ENCODE data around the gene DGKZ. TPM values are rescaled to one million over a fixed set of nuclear protein-coding genes. Genes with fewer than 3 reads are reported as not detected.

Gene DGKZ
- total RNA-seq, 1 experiment from 2014 or later = 57.9 TPM

DNA sequence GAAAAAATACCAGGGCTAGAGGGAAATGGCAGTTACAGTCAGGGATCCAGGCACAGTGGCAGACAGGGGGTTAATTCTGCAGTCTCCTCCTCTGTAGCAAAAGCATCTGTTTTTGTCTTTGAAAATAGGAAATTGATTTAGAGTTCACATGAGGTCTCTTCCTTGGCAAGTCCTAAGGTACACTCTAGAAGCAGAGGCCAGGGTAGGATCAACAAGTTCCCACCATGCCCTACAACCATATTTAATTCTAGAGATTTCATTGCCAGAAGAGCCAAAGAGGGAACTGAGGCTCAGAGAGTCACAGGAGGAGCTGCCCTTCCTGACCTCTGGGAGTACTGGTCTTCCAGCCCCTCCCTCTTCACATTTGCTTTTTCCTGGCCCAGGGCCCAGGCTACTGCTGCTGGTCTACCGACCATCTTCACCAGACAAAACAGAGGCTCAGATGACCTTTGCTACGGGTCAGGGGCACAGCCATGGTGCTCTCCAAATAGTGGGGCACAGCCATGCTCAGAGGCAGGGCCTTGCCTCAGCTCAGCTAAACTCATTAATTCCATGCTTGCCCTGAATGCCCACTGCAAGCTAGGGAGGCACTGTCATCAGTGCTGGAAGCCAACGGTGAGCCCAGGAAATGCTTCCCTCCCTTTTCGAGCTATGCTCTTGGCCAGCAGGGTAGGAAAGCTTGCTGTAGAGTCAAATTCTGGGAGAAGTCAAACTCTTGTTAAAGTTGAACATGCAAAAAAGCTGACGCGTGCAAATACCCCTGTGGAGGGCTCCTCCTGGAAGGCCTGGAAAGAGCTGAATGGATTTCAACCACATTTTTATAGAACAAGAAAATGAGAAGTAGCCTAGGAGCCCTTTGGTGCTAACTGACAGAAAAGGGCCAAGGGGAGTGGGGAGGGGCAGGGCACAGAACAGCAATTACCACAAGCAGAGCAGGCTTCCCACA lies 56.0 kb downstream of the DGKZ start:
- H3K27me3 Mint-ChIP-seq (ENCODE audit: insufficient read depth, unreplicated experiment) = no peaks in the 10 kb centered on the region
- CTCF ChIA-PET = interaction anchor here (0.5 to 1.6 kb wide), 3 partner anchors 49 to 144 kb away, joined by 3 to 5 read pairs (median 4); no protein-coding TSS in a partner anchor
- intact Hi-C loops (cut with micrococcal nuclease) = no loop called here
- TF ChIP-seq, protein P1, sequence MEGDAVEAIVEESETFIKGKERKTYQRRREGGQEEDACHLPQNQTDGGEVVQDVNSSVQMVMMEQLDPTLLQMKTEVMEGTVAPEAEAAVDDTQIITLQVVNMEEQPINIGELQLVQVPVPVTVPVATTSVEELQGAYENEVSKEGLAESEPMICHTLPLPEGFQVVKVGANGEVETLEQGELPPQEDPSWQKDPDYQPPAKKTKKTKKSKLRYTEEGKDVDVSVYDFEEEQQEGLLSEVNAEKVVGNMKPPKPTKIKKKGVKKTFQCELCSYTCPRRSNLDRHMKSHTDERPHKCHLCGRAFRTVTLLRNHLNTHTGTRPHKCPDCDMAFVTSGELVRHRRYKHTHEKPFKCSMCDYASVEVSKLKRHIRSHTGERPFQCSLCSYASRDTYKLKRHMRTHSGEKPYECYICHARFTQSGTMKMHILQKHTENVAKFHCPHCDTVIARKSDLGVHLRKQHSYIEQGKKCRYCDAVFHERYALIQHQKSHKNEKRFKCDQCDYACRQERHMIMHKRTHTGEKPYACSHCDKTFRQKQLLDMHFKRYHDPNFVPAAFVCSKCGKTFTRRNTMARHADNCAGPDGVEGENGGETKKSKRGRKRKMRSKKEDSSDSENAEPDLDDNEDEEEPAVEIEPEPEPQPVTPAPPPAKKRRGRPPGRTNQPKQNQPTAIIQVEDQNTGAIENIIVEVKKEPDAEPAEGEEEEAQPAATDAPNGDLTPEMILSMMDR (IDR thresholded peaks at IDR 0.05; ENCODE audit: unreplicated experiment) = no peak
- no peak overlapping the region for H3K27ac Mint-ChIP-seq (ENCODE audit: low read depth, unreplicated experiment)
- BruUV-seq (replicated peaks) = no TSS peak
- no peaks in the 10 kb centered on the region for H3K9me3 Mint-ChIP-seq (ENCODE audit: unreplicated experiment)
- no peak overlapping the region for H3K4me3 Mint-ChIP-seq (ENCODE audit: unreplicated experiment)
- DNase-seq (ENCODE audit: unreplicated experiment) = no peak
- peaks cover 7% of the 10 kb centered on the region for H3K4me1 Mint-ChIP-seq (ENCODE audit: insufficient read depth, unreplicated experiment)
- POLR2A ChIA-PET = no interaction called here
- H3K36me3 Mint-ChIP-seq (ENCODE audit: insufficient read depth, unreplicated experiment) = peaks cover 37% of the 10 kb centered on the region

DNA sequence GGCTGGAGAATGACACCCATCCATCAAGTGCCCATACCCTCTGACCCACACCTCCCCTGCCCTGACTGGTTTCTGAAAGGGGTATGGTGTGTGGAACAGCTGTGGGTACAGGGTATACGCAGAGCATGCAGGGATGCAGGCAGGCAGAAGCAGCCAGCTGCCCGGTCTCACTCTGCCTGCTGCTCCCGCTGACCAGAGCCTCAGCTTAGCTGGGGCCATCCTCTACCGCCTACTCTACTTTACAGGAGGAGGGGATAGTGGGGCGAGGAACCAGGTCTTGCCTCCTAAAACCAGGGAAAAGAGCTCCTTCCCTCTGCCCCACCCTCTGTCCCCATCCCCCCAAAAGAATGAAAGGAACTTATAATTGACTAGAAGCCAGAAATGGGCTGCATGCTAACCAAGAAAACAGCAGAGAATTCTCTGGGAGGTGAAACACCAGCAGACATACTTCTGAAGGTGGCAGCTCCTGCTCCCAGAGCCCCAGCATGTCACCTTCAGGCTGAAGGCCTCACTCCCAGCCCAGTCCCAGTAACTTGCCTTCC lies 57.3 kb downstream of the DGKZ start:
- ChIA-PET CTCF (interaction anchor here (0.6 to 1.1 kb wide), 2 partner anchors 12 to 53 kb away, joined by 3 to 7 read pairs; no protein-coding TSS in a partner anchor), POLR2A (interaction anchor here (0.7 kb wide), 1 partner anchor 338 kb away, joined by 3 read pairs; no protein-coding TSS in a partner anchor)
- intact Hi-C loops (cut with micrococcal nuclease) = no loop called here
- no peaks in the 10 kb centered on the region for H3K27me3 Mint-ChIP-seq (ENCODE audit: insufficient read depth, unreplicated experiment)
- no TSS peak for BruUV-seq (replicated peaks)
- TF ChIP-seq, protein P1 (IDR thresholded peaks at IDR 0.05; ENCODE audit: unreplicated experiment) = no peak
- no peak overlapping the region for H3K27ac Mint-ChIP-seq (ENCODE audit: low read depth, unreplicated experiment)
- no peaks in the 10 kb centered on the region for H3K9me3 Mint-ChIP-seq (ENCODE audit: unreplicated experiment)
- H3K4me3 Mint-ChIP-seq (ENCODE audit: unreplicated experiment) = no peak overlapping the region
- peaks cover 7% of the 10 kb centered on the region for H3K4me1 Mint-ChIP-seq (ENCODE audit: insufficient read depth, unreplicated experiment)
- no peak for DNase-seq (ENCODE audit: unreplicated experiment)
- H3K36me3 Mint-ChIP-seq (ENCODE audit: insufficient read depth, unreplicated experiment) = peaks cover 36% of the 10 kb centered on the region

DNA sequence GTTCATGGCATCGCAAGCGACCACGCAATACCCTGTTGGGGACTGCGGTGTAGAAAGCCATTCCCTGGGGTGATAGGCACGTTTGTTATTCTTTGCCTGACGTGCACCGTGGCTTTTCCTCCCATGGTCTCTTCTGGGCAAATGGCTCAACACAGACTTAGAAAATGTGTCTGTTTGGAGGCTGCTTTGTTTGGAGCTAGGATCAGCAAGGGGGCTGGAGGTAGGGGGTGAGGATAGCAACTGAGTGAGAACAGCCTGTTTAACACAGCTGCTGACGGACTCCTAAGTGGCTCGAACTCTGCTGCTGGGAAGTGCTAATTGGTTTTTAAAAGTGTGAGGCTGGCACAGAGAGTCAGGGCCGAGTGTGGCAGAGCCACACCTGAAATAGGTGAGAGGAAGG lies 60.4 kb downstream of the DGKZ start:
- peaks cover 31% of the 10 kb centered on the region for H3K36me3 Mint-ChIP-seq (ENCODE audit: insufficient read depth, unreplicated experiment)
- ChIA-PET CTCF (interaction anchor here (0.7 to 1.1 kb wide), 2 partner anchors 50 to 211 kb away, joined by 3 read pairs; no protein-coding TSS in a partner anchor), POLR2A (no interaction called here)
- H3K4me3 Mint-ChIP-seq (ENCODE audit: unreplicated experiment) = no peak overlapping the region
- DNase-seq (ENCODE audit: unreplicated experiment) = no peak
- no peaks in the 10 kb centered on the region for H3K9me3 Mint-ChIP-seq (ENCODE audit: unreplicated experiment)
- no peak overlapping the region for H3K27ac Mint-ChIP-seq (ENCODE audit: low read depth, unreplicated experiment)
- TF ChIP-seq, protein P1 (IDR thresholded peaks at IDR 0.05; ENCODE audit: unreplicated experiment) = no peak
- no TSS peak for BruUV-seq (replicated peaks)
- H3K4me1 Mint-ChIP-seq (ENCODE audit: insufficient read depth, unreplicated experiment) = peaks cover 7% of the 10 kb centered on the region
- H3K27me3 Mint-ChIP-seq (ENCODE audit: insufficient read depth, unreplicated experiment) = no peaks in the 10 kb centered on the region
- intact Hi-C loops (cut with micrococcal nuclease) = no loop called here

DNA sequence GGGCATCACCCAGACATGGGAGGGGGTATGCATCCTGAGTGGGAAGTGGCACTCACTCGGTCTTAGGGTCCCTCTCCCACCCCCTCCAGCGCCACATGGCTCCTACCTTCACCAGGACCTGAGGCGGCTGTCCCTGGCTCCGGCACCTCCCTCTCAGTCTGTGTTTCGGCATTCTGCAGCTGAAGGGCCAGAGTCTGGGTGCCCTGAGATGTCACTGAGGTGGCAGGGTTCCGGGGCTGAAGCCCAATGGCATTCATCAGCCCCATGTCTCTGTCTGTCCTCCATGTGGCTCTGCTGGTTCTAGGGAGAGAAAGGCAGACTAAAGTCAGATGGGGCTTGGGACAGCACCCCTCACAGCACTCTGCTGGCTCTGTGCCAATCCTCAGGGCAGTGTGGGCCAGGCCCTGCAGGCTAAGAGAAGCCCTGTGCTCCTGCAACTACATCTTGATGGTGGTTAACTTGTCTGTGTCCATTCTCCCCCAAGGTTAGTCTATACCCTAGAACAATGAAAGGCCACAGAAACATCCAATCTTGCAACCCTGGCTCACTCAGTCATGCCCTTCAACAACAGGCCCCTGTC lies 61.2 kb downstream of the DGKZ start:
- intact Hi-C loops (cut with micrococcal nuclease) = no loop called here
- DNase-seq (ENCODE audit: unreplicated experiment) = no peak
- ChIA-PET POLR2A (no interaction called here), CTCF (interaction anchor here (0.6 to 1.3 kb wide), 6 partner anchors 13 to 609 kb away, joined by 3 to 7 read pairs (median 3); no protein-coding TSS in a partner anchor)
- H3K4me1 Mint-ChIP-seq (ENCODE audit: insufficient read depth, unreplicated experiment) = peaks cover 7% of the 10 kb centered on the region
- BruUV-seq (replicated peaks) = no TSS peak
- H3K36me3 Mint-ChIP-seq (ENCODE audit: insufficient read depth, unreplicated experiment) = peaks cover 31% of the 10 kb centered on the region
- TF ChIP-seq, protein P1 (IDR thresholded peaks at IDR 0.05; ENCODE audit: unreplicated experiment) = no peak
- no peaks in the 10 kb centered on the region for H3K27me3 Mint-ChIP-seq (ENCODE audit: insufficient read depth, unreplicated experiment)
- H3K27ac Mint-ChIP-seq (ENCODE audit: low read depth, unreplicated experiment) = no peak overlapping the region
- no peaks in the 10 kb centered on the region for H3K9me3 Mint-ChIP-seq (ENCODE audit: unreplicated experiment)
- no peak overlapping the region for H3K4me3 Mint-ChIP-seq (ENCODE audit: unreplicated experiment)

All from MCF 10A (cell line).